Osteocyte (in vitro differentiated cells): ENCODE results near the gene CLHC1. TPM values are rescaled to one million over a fixed set of nuclear protein-coding genes. Genes with fewer than 3 reads are reported as not detected.

Source experiments
- DNase-seq: peaks from one replicate; pipeline ENCODE4 v3.0.0; 2021; ENCODE audit warnings: mixed read lengths; ENCODE audit not compliant: unreplicated experiment; ENCODE audit errors: extremely low spot score
- H3K27ac Mint-ChIP-seq: one replicate; pipeline ENCODE4 v1.8.0; 2021; ENCODE audit warnings: mild to moderate bottlenecking, mixed read lengths; ENCODE audit not compliant: unreplicated experiment
- H3K27me3 Mint-ChIP-seq: one replicate; pipeline ENCODE4 v1.8.0; 2021; ENCODE audit warnings: mixed read lengths; ENCODE audit not compliant: unreplicated experiment
- H3K36me3 Mint-ChIP-seq: one replicate; pipeline ENCODE4 v1.8.0; 2021; ENCODE audit warnings: mixed read lengths; ENCODE audit not compliant: unreplicated experiment
- H3K4me1 Mint-ChIP-seq: one replicate; pipeline ENCODE4 v1.8.0; 2021; ENCODE audit warnings: mixed read lengths; ENCODE audit not compliant: unreplicated experiment
- H3K4me3 Mint-ChIP-seq: one replicate; pipeline ENCODE4 v1.8.0; 2021; ENCODE audit warnings: mild to moderate bottlenecking, moderate library complexity, mixed read lengths; ENCODE audit not compliant: unreplicated experiment
- H3K9me3 Mint-ChIP-seq: one replicate; pipeline ENCODE4 v1.8.0; 2021; ENCODE audit warnings: mixed read lengths; ENCODE audit not compliant: unreplicated experiment
- total RNA-seq: library from RNA; stranded (reverse); gene quantifications from 2 replicates; pipeline ENCODE4 v1.2.1, GENCODE V29; 2021
- TF ChIP-seq, protein P1 (sequence below): fragments of 200-600 bp; sonication (generic); IDR thresholded peaks from 2 replicates; pipeline ENCODE4 v1.5.0; 2021; ENCODE audit warnings: antibody characterized with exemption, mild to moderate bottlenecking, moderate library complexity

CLHC1 gene
- total RNA-seq, 1 donor from 2014 or later: 23.5 TPM

DNA sequence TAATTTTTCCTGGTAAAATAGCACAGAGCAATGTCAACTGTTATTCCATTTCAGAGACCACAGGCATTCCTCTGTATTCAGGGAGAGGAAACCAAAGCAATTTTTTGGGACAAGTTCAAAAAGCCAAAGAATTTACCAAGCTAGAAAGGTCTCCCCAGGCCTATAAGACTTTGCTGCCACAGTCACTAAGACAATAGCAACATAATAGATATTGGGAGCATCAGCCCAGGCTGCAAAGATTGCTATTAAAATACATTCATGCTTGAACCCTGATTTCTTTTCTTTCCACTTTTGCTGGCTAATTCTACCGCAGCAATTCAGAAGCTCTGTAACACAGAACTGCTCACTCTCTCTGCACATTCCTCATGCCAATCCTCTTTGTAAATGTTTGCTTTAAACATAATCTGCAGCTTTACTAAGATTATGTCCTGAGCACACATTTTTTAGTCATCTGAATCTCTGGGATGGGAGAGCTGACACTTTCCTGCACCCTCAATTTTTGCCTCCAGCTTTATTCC, 76.3 kb downstream of the CLHC1 start:
- no peak for DNase-seq
- Mint-ChIP-seq H3K9me3 (no peaks in the 10 kb centered on the region), H3K4me1 (peaks cover 72% of the 10 kb centered on the region), H3K36me3 (no peaks in the 10 kb centered on the region), H3K27ac (peak overlapping the region; percentile 90), H3K27me3 (no peaks in the 10 kb centered on the region), H3K4me3 (peak overlapping the region; percentile 8)
- TF ChIP-seq, protein P1, sequence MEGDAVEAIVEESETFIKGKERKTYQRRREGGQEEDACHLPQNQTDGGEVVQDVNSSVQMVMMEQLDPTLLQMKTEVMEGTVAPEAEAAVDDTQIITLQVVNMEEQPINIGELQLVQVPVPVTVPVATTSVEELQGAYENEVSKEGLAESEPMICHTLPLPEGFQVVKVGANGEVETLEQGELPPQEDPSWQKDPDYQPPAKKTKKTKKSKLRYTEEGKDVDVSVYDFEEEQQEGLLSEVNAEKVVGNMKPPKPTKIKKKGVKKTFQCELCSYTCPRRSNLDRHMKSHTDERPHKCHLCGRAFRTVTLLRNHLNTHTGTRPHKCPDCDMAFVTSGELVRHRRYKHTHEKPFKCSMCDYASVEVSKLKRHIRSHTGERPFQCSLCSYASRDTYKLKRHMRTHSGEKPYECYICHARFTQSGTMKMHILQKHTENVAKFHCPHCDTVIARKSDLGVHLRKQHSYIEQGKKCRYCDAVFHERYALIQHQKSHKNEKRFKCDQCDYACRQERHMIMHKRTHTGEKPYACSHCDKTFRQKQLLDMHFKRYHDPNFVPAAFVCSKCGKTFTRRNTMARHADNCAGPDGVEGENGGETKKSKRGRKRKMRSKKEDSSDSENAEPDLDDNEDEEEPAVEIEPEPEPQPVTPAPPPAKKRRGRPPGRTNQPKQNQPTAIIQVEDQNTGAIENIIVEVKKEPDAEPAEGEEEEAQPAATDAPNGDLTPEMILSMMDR: no peak

DNA sequence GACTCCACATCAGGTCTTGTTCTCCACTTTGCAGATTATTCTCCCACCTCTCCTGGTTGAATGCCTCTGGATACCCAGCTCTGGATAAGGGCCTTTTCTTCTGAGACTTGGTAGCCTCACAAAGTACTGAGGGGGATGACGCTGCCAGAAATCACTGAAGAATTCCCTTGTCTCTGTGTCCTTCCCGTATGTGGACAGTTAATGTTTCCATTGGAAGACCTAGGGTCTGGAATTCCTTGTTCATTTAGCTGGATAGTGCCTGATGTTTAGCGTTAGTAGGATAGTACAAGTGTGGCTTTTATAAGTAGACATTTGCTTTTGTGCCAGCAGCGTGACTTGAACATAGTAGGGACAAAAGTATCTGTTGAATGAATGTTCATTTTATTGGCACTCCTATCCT, 76.9 kb downstream of the CLHC1 start:
- DNase-seq: no peak
- Mint-ChIP-seq H3K27me3 (no peaks in the 10 kb centered on the region), H3K36me3 (no peaks in the 10 kb centered on the region), H3K4me3 (no peak overlapping the region), H3K27ac (peak overlapping the region; percentile 90), H3K9me3 (no peaks in the 10 kb centered on the region), H3K4me1 (peaks cover 72% of the 10 kb centered on the region)
- TF ChIP-seq, protein P1: no peak

- TF ChIP-seq, protein P1: no peak
- Mint-ChIP-seq H3K4me1 (peaks cover 72% of the 10 kb centered on the region), H3K4me3 (no peak overlapping the region), H3K27ac (peak overlapping the region; percentile 90), H3K36me3 (no peaks in the 10 kb centered on the region), H3K9me3 (no peaks in the 10 kb centered on the region), H3K27me3 (no peaks in the 10 kb centered on the region)
- no peak for DNase-seq
Measured at GRCh38 chr2:55154525-55155030, 77.5 kb downstream of the CLHC1 start.

- Mint-ChIP-seq H3K27ac (no peak overlapping the region), H3K4me1 (peaks cover 70% of the 10 kb centered on the region), H3K4me3 (no peak overlapping the region), H3K9me3 (no peaks in the 10 kb centered on the region), H3K36me3 (no peaks in the 10 kb centered on the region), H3K27me3 (no peaks in the 10 kb centered on the region)
- no peak for DNase-seq
- TF ChIP-seq, protein P1: no peak
Measured at GRCh38 chr2:55153584-55154299, 78.4 kb downstream of the CLHC1 start.
